ENCODE results near the gene STAMBPL1. TPM values are rescaled to one million over a fixed set of nuclear protein-coding genes. Genes with fewer than 3 reads are reported as not detected.

STAMBPL1 gene
- total RNA-seq, 1 donor from 2014 or later, result 3.3 TPM

GRCh38 chr10:88838766-88839350, 41.2 kb upstream of the STAMBPL1 start:
- Mint-ChIP-seq H3K27me3 (ENCODE audit: unreplicated experiment) (no peaks in the 10 kb centered on the region), H3K27ac (ENCODE audit: unreplicated experiment) (no peak overlapping the region), H3K9me3 (ENCODE audit: unreplicated experiment) (no peaks in the 10 kb centered on the region), H3K36me3 (ENCODE audit: low read depth, unreplicated experiment) (no peaks in the 10 kb centered on the region), H3K4me1 (ENCODE audit: unreplicated experiment) (peaks cover 1% of the 10 kb centered on the region), H3K4me3 (ENCODE audit: unreplicated experiment) (no peak overlapping the region)
- no peak for TF ChIP-seq CTCF (IDR thresholded peaks at IDR 0.05; ENCODE audit: unreplicated experiment)
- no peak for DNase-seq (ENCODE audit: low spot score)

GRCh38 chr10:88840104-88840503, 39.9 kb upstream of the STAMBPL1 start:
- Mint-ChIP-seq H3K36me3 (ENCODE audit: low read depth, unreplicated experiment) (no peaks in the 10 kb centered on the region), H3K9me3 (ENCODE audit: unreplicated experiment) (no peaks in the 10 kb centered on the region), H3K4me3 (ENCODE audit: unreplicated experiment) (no peak overlapping the region), H3K27ac (ENCODE audit: unreplicated experiment) (no peak overlapping the region), H3K27me3 (ENCODE audit: unreplicated experiment) (no peaks in the 10 kb centered on the region), H3K4me1 (ENCODE audit: unreplicated experiment) (no peaks in the 10 kb centered on the region)
- DNase-seq (ENCODE audit: low spot score), result no peak
- TF ChIP-seq CTCF (IDR thresholded peaks at IDR 0.05; ENCODE audit: unreplicated experiment), result no peak

GRCh38 chr10:88840881-88841280, 39.2 kb upstream of the STAMBPL1 start:
- Mint-ChIP-seq H3K36me3 (ENCODE audit: low read depth, unreplicated experiment) (no peaks in the 10 kb centered on the region), H3K9me3 (ENCODE audit: unreplicated experiment) (no peaks in the 10 kb centered on the region), H3K27ac (ENCODE audit: unreplicated experiment) (no peak overlapping the region), H3K4me3 (ENCODE audit: unreplicated experiment) (no peak overlapping the region), H3K27me3 (ENCODE audit: unreplicated experiment) (no peaks in the 10 kb centered on the region), H3K4me1 (ENCODE audit: unreplicated experiment) (no peaks in the 10 kb centered on the region)
- TF ChIP-seq CTCF (IDR thresholded peaks at IDR 0.05; ENCODE audit: unreplicated experiment), result no peak
- DNase-seq (ENCODE audit: low spot score), result no peak

GRCh38 chr10:88841316-88842111, 38.5 kb upstream of the STAMBPL1 start:
- Mint-ChIP-seq H3K4me3 (ENCODE audit: unreplicated experiment) (no peak overlapping the region), H3K36me3 (ENCODE audit: low read depth, unreplicated experiment) (no peaks in the 10 kb centered on the region), H3K9me3 (ENCODE audit: unreplicated experiment) (no peaks in the 10 kb centered on the region), H3K27ac (ENCODE audit: unreplicated experiment) (no peak overlapping the region), H3K27me3 (ENCODE audit: unreplicated experiment) (no peaks in the 10 kb centered on the region), H3K4me1 (ENCODE audit: unreplicated experiment) (no peaks in the 10 kb centered on the region)
- no peak for DNase-seq (ENCODE audit: low spot score)
- TF ChIP-seq CTCF (IDR thresholded peaks at IDR 0.05; ENCODE audit: unreplicated experiment), result no peak

GRCh38 chr10:88843171-88843570, 36.9 kb upstream of the STAMBPL1 start:
- no peaks in the 10 kb centered on the region for H3K9me3 Mint-ChIP-seq (ENCODE audit: unreplicated experiment)
- no peaks in the 10 kb centered on the region for H3K27me3 Mint-ChIP-seq (ENCODE audit: unreplicated experiment)
- no peak overlapping the region for H3K4me3 Mint-ChIP-seq (ENCODE audit: unreplicated experiment)
- H3K36me3 Mint-ChIP-seq (ENCODE audit: low read depth, unreplicated experiment), result no peaks in the 10 kb centered on the region
- no peak for TF ChIP-seq CTCF (IDR thresholded peaks at IDR 0.05; ENCODE audit: unreplicated experiment)
- DNase-seq (ENCODE audit: low spot score), result no peak
- H3K27ac Mint-ChIP-seq (ENCODE audit: unreplicated experiment), result no peak overlapping the region
- no peaks in the 10 kb centered on the region for H3K4me1 Mint-ChIP-seq (ENCODE audit: unreplicated experiment)
